Renal pelvis (tissue), 4 donors: ENCODE data around the gene CTAGE8. TPM values are rescaled to one million over a fixed set of nuclear protein-coding genes. Genes with fewer than 3 reads are reported as not detected.
"Not testable (repeated sequence)": the region's sequence is repeated elsewhere in the genome, so short reads cannot be mapped to it uniquely, and the experiment has no call there.

ENCODE experiments used
- DNase-seq: peaks from one replicate; pipeline ENCODE4 v3.0.0-alpha.2; 2013
- polyA plus RNA-seq, 3 donors: library from polyadenylated mRNA; unstranded; fragments of 120-200 nt; gene quantifications; one replicate each; pipeline ENCODE4 v1.2.1, GENCODE V29; 2013; ENCODE audit not compliant: insufficient read length in 3 of 3

CTAGE8 gene
- polyA plus RNA-seq, 3 donors = 5.3 to 16.3 (median 8.2) TPM

DNA sequence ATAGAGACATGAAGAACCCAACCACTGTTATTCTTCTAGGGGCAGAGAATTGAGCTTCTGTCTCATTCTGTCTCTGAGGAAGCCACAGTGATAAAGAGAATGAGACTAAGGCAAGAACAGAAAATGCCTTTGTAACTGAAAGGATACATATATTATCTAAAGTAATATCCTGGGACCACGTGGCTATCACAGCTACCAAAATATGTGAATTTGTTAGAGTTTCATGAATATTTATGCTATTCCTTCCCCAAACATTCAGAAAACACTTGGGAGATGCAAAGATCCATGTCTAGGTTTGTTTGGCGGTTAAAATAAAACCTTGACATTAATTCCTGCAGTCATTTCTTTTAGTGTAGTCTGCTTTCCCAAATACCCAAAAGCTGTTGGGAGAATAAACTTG, 7.0 kb downstream of the CTAGE8 start:
- not testable (repeated sequence) for DNase-seq

DNA sequence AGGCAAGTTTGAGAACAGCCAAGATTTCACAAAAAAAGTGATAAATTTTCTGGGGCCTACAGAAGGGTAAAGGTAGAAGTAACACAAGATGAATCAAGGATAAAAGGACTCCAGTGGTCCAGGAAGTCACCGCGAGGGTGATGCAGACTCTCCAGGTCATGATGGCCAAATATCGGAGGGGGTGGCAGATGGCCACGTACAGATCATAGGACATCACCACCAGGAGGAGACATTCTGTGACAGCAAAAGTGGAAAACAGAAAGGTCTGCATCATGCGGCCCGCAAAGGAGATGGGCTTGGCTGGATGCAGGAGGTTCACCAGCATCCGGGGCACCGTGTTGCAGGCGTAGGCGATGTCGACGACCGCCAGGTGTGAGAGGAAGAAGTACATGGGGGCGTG, 10.0 kb downstream of the CTAGE8 start:
- DNase-seq = not testable (repeated sequence)

DNA sequence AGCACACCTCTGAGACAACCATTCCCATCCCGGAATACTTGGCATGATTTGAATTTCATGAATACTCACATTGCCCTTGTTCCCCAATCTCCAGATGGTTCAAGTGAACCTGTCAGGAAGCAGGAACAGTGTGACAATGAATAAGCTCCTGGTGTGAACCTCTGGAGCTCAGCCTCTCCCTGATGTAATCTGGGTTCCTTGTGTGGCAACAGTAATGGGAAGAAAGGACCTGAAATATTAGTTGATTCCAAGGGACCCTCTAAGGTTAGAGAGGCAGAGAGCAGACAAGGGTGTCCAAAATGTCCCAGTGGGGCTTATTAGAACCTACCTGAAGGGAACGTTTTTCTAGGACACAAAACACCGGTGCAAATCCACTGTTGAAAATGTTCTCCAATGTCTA, 13.0 kb downstream of the CTAGE8 start:
- no peak for DNase-seq

DNA sequence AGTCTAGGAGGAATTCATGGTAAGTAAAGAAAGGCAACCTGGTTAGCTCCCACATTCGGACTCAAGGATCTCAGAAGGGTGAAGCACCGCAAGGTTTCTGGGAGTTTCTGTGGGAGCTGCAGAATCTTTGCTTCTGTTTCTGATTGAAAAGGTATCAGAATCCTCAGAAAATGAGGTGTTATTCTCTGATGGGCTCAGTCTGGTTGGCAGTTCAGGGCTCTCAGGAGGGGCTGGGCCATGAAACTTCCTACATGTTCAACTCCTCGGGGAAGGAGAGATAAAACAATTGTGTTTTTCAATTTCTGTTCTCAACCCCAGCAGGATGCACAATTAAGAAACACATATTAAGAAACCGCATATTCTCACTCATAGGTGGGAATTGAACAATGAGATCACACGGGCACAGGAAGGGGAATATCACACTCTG, 13.6 kb downstream of the CTAGE8 start:
- DNase-seq = no peak

DNA sequence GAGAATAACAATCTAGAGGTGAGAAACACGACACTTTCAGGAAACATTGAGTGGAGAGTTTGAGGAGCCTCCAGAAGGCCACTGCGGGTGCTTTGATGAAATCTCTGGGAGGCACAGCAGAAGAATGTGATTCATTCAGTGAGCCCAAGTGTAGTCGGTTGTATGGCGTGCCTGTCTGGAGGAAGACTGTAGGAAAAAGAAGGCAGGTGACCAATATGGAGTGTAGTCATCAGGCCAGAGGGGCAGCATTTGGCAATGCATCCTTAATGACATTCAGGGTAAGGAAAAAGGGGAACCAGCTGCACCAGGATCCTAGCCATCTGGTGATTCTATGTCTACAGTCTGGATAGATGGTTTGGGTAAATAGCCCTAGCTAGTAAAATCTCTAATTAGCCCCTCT, 16.8 kb downstream of the CTAGE8 start:
- not testable (repeated sequence) for DNase-seq

DNA sequence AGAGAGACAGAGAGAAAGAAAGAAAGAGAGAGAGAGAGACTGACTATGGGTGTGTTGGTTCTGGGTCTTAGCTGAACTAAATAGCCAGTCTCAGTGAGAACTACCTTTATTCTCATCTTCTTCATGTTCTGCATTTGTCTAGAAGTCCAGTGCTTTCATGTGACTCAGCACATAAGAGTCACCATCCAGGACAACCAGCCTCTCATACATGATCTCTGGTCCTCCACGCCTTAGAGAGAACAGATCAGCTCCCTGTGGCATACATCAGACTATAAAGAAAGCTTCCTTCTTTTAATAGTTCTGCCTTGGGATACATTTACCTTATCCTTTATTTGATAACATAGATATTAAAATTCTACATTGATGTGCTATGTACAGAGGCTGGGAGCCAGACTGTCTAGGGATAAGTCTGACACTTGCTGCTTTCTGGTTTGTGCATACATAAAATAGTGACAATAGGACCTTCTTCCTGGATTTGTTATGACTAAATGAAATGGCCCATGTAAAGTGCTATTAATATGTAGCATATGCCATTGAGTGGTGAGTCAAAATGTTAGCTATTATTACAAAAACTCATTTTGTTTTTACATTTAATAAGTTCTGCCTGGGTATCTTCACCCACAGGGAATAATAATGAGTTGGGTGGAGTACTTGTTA, 21.3 kb downstream of the CTAGE8 start:
- not testable (repeated sequence) for DNase-seq

DNA sequence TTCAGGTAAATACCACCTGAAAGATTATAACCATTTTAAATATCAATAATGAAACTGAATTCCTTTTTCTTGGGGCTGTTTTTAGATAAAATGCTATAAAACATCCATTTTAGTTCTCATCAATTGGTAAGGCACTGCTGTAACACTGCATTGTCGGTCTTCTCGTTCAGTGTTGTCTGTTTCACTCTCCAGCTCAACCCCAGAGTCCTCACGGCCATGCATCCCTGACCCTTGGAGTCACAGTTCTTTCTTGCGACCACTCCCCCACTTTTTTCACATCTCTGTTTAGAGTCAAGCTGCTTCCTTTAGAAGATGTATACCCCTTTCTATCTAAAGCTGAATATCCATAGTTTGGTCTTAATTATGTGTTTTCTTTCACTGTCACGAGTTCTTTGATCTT, 22.1 kb downstream of the CTAGE8 start:
- DNase-seq = not testable (repeated sequence)

DNA sequence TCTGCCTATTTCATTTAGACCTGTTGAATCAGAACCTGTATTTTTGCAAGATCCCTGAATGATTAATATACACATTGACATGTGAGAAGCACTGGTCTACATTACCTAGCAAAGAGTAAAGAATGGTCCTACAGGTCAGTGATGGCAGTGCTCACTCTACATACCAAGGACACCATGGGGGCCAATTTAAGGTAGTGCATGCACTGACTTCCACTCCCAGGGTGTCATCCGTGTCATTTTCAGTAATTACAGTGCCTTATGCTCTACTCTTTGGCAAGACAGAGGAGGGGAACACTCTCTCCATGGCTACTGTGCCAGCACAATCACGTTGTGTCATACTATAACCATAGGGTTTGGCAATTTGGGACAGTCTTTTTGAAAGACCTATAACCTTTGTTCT, 23.7 kb downstream of the CTAGE8 start:
- not testable (repeated sequence) for DNase-seq

DNA sequence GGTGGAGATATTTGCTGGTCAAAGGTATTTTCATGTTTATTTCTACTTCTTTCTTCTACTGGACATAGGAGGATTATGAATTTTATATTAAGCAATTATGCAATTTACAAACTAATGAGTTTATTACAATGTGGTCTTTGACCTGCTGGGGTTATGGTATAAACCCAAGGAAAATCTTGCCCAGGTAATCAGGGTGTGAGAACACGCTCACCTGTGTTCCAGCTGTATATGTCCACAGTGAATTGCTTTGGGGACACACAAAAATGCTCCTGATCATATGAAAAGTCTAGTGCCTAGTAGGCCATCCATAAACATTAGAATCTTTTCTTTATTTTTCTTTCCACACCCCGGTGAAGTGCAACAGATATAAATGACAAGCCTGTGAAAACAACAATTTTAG, 29.7 kb downstream of the CTAGE8 start, which contains the start of gene OR2A42:
TSS of gene OR2A42 (minus strand) at position 241 of the 400 bp plus-strand sequence. CDS start 6,762 bp downstream, outside the sequence.
- not testable (repeated sequence) for DNase-seq

DNA sequence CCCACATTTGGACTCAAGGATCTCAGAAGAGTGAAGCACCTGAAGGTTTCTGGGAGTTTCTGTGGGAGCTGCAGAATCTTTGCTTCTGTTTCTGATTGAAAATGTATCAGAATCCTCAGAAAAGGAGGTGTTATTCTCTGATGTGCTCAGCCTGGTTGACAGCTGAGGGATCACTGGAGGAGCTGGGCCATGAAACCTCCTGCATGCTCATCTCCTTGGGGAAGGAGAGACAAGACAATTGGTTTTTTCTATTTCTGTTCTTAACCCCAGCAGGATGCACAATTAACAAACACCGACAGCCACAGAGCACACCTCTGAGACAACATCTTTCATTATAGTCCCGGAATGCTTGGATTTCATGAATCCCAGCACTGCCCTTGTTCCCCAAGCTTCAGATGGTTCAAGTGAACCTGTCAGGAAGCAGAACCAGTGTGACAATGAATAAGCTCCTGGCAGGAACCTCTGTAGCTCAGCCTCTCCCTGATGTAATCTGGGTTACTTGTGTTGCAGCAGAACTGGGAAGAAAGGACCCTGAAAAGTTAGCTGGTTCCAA, 30.5 kb downstream of the CTAGE8 start:
- DNase-seq = not testable (repeated sequence)

DNA sequence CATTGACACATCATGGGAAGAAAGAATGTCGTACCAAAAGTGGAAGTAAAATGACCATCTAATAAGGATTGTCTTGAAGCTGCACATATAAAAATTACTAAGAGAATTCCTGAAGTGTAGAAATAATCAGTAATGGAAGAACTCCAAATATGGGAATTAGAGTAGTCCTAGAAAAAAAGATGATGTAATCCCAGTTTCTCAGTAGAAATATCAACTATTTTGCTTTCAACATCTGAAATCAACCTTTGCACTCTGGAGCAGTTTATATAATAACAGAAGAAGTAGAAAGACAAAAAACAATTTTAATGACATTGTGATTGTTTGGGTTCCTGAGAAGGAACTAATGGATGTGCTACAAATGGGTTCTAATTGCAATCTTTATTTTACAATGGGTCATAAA, 36.0 kb downstream of the CTAGE8 start:
- DNase-seq = not testable (repeated sequence)

DNA sequence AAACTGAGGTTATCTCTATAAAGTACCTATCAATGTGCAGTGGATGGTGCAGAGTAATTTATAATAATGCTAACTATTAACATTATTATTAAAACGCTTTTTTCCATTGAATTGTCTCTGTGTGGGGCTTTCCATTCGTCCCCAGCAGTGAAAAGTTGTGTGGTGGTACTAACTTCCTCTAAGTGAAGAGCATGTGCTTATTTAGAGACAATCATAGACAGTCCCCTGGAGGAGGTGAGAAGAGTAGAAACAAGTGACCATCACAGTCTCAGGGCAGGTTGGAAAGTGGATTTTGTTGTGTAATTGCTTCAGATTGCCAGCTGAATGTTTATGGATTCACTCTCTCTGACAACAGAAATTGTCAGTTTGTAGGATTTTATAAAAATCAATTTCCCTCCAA, 38.1 kb downstream of the CTAGE8 start:
- DNase-seq = not testable (repeated sequence)

DNA sequence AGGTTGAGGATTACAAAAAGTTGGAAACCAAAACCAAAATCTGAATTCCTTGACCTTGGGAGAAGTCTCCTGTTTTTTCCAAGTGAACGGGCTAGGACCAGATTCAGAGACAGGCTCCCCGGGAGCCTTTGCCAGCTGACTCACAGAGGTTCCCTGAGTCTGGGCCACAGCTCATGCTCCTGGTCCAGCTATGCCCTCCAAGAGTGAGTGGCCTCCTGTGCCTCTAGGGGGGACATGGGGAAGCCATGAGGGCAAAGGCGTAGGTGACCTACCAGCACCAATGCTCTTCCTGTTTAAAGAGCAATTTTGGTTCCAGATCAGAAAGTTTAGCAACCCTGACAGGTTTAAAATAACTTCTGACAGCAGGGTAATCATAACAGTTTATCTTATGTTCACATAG, 40.3 kb downstream of the CTAGE8 start:
- DNase-seq = not testable (repeated sequence)

DNA sequence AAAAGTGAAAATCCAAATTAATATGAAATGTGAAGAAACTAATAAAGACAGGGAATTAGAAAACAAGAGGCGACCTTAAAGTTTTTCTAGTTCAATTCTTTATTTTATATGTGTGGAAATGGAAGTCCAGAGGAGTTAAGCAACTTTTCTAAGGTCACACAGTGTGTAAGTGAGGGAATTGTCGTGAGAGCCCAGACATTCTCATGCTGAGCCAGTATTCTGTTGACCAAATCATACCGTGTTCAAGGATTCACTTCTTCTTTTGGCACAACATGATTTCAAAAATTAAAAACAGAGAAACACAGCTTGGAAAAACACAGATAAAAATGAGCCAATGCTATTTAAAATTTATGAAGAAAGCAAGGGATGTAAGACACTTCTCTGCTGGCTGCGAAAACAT, 42.2 kb downstream of the CTAGE8 start:
- DNase-seq = not testable (repeated sequence)

DNA sequence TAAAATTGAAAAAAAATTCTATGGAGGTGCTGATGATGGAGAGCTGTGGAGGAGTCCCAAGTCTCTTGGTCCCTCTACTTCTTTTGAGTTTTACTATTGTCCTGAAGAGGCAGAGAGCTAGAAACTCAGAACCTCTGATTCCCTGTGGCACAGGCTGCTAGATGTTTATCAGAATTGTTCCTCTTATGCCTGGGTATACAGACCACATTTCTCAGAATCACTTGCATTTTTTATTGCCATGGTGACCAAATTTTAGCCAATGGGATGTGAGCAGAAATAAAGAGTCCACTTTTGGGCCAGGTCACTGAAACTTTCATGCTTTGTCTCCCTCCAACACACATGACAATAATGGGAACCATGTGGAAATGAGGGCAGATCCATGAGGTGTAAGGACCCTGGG, 45.4 kb downstream of the CTAGE8 start:
- not testable (repeated sequence) for DNase-seq

DNA sequence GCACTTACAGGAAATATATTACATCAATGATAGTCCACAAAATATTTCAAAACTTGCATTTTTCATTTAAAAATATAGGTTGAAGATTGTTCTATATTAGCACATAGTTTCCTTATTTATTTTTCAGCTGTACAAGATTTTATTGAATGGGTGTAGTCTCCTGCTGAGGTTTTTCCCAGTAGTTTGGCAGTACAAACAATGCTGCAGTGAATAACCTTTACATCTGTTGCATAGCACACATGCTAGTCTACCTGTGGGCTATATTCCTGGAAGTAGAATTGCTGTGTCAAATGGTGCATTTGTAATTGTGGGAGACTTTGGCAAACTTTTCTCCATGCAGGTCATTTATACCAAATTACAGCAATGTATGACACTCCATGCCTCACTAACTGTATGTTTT, 48.6 kb downstream of the CTAGE8 start:
- DNase-seq = not testable (repeated sequence)

DNA sequence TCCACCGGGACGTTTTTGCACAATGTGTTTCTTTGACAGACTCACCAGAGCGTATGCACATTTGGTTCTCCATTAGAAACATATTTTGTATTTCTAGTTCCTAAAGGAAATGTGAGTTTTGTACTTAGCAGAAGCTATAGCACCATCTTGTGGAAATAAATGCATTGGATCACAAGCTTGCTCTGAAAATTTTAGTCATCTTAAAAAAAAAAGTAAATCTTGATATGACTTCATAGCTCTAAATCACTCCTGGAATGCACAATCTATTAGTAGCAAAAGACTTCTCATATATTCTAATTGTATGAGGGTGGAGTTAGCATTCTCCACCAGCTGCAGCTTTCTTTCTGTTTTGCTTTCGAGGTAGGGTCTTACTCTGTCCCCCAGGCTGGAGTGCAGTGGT, 49.9 kb downstream of the CTAGE8 start:
- not testable (repeated sequence) for DNase-seq

DNA sequence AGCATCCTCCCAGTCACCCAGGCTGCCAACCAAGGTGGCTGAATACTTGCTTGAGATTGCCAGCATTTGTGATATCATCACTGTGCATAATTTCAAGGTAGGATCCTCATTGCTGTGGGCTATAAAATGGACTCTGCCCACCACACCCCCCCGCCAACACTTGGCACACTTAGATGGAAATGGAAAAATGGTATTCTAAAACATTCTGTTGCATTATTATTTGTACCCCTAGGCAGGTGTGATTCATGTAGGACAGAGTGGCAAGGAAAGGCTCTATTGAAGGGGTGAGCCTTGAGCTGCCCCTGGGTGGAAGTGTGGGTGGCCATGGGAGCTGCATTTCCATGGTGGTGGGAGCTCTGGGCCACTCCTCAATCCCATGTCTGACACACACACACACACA, 50.5 kb downstream of the CTAGE8 start:
- DNase-seq = not testable (repeated sequence)

DNA sequence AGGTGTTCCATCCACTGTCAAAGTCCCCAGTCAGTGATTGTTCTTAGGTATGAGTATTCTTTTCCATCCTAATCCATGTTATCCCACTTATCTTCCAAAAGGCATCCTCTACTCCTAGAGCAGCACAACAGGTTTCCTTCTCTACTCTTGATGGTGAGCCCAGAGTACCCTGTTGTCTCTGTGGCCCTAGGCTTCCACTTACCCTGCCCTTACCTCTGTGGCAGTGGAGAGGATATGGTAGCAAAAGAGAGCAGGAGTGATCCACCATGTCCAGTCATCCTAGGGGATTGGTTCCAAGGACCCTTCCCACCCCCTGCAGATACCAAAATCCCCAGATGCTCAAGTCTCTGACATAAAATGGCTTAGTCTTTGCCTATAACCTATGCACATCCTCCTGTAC, 51.9 kb downstream of the CTAGE8 start:
- not testable (repeated sequence) for DNase-seq
